DMS153 treated with DMSO at 0.1 percent for 48 hours (cell line): ENCODE results near the gene RNPS1.
A peak's percentile ranks its signal among the peaks of the same experiment; 100 is the strongest.

ENCODE experiments used
- DNase-seq: peaks from one replicate; lab custom pipeline; 2025; ENCODE audit not compliant: unreplicated experiment; lab: John Stamatoyannopoulos, UW

RNPS1 gene, protein sequence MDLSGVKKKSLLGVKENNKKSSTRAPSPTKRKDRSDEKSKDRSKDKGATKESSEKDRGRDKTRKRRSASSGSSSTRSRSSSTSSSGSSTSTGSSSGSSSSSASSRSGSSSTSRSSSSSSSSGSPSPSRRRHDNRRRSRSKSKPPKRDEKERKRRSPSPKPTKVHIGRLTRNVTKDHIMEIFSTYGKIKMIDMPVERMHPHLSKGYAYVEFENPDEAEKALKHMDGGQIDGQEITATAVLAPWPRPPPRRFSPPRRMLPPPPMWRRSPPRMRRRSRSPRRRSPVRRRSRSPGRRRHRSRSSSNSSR

DNA sequence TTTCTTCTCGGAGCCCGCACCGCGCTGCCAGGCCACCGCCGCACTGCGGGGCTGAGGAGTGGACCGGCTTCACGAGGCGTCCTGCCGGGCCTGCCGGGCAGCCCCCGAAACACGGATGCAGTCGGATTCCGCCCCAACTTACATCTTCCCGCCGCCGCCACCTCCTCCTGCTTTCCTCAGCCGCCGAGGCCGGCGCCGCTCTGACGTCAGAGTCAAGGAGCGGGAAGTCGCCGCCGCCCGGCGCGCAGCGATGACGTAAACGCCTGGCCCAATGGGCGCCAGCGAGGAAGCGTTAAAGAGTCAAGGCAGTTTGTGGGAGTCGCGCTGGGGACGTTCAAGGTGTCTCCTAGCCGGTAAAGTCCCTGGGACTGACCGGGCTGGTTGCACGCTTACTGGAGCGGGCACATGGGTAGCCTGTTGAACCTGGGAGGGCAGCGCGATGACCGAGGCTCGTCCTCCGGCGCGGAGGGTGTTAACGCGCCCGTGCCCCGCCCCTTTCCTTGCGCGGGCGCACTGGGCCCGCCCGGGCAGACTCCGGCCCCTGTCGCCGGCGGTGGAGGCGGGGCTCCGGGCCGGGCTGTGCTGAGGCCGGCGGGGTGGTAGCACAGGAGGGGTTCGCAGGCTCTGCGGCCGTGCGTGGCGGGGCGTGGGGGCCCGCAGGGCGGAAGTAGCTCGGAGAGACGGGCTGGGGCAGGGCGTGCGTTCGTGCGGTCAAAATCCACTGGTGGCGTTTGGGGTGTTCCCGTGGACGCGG lies at the start of gene RNPS1:
Gene RNPS1, minus strand, starts transcription at position 214 of the 754 bp plus-strand sequence. CDS start 3,483 bp downstream, outside the sequence.
- DNase-seq, result peak; percentile 93

DNA sequence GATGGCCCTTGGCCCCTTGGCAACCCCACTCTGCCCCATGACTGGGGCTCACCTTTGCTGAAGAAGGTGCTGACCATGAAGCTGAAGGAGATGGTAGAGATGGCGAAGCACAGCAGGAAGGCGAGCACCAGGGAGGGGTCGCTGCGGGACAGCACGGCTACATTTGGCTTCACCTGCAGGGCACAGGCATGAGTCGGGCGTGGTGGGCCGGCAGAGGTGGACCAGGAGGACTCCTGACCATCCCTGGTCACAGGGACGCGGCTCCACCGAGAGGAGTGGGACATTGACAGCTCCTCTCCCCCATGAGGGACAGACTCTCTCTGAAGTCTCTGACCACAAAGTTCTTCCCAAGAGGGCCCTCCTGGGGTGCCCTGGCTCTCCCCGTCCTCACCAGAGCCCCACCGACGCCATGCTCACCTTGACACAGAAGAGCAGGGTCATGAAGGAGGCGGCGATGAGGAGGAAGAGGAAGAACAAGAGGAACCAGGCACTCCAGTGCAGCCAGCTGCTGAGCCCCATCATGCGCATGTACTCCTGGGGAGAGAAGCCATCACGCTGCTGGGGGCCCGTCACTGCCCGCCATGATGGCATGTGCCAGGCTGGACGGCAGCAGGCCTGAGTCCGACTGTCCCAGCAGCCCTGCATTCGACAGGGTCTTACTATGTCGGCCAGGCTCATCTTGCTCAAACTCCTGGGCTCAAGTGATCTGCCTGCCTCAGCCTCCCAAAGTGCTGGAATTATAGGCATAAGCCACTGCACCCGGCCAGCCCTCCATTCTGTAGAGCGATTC lies 49.5 kb upstream of the RNPS1 start:
- no peak for DNase-seq

DNA sequence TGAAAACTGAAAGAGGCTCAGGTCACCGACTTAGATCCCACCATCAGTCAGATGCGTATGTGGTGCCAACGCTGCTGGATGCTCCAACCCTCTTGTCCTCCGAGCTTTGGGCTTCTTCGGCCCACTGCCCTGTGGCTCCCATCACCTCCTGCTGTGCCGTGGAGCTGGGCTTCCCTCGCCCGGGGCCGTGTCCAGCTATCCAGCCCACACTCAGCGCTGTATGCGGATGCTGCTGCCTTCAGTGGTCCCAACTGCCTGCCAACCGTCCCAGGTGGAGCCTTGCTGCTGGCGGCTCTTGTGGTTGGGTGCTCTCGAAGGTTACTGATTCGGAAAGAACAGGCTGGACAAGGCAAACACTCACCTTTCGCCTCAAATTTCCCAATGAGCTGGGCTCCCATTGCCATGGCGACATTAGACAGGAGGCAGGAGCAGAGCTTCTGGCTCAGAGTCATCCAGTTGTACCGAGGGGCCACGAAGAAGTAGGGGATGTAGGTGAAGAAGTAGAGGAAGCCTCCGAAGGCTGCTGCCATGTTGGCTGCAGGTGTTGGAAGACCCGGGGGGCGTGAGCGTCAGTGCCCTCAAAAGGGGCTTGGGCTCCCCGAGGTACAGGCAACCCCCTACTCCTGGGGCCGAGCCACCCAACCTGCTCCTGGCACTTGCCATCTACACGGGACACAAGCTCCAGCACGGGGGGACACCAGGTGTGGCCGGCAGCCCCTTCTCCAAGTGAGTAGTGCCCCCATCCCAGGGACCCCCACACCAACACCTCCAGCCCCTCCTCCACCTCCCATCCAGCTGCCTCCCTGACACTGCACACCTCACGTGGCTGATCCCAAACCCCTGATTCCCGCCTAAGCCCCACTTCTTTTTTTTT lies 40.4 kb upstream of the RNPS1 start:
- DNase-seq, result no peak

DNA sequence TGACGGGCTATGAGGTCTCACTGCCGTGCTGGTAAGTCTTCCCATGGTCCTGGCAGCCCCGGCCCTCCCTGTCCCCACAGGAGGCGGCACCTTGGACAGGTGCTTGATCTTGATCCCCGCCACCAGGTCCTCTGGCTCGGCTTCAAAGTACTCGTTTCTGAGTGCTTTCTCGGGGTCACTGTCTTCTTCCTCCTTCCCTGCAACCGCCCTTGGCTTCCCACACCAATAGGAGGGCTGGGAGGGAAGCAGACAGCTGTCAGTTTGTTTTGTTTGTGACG lies 31.9 kb upstream of the RNPS1 start:
- DNase-seq, result no peak

DNA sequence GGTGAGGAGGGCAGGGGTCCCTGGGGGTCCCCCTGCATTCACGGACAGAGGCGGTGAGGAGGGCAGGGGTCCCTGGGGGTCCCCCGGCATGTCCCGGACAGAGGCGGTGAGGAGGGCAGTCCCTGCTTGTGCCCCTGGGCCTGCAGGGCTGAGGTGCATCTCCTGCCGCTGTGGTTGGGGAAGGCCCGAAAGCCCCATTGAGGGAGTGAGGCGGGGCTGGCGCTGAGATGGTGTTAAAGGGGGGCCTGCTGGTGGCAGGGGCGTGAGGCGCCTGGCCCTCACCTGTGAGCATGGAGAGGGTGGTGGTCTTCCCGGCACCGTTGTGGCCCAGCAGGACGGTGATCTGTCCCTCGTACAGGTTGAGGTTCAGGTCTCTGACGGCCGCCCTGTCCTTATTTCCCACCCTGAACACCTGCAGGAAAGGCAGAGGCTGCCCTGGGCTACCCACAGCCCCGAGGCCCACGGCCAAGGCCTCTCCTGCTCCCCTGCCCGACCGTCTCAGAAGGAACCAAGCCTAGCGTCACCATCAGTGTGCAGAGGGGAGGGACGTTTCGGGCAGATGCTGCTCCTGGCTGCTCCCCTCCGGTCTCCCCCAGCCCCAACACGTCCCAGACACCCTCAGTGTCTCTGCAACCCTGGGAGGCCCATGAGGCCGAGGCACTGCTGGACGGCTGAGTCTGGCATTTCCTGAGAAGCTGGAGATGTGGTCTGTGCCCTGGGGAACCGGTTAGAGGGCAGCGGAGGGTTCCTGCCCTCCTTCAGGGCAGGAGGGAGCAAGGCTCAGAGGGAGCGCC lies 31.4 kb upstream of the RNPS1 start:
- DNase-seq, result no peak

DNA sequence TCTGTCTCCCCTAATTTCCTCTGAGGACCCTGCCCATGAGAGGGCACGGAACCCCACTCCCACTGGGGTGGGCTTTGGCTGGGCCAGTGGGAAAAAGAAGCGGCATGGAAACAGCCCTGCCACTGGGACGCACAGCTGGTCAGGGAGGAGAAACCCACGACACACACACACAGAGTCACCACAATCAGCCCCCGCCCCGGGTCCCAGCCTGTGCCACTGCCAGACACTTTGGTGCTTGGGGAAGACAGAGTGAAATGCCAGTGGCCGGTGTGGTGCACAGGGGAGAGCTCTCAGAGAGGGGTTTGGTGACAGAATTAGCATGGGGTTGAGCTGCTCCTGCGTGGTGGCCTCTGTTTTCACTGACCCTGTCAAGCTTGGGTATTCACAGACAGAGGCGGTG lies 30.7 kb upstream of the RNPS1 start:
- no peak for DNase-seq

DNA sequence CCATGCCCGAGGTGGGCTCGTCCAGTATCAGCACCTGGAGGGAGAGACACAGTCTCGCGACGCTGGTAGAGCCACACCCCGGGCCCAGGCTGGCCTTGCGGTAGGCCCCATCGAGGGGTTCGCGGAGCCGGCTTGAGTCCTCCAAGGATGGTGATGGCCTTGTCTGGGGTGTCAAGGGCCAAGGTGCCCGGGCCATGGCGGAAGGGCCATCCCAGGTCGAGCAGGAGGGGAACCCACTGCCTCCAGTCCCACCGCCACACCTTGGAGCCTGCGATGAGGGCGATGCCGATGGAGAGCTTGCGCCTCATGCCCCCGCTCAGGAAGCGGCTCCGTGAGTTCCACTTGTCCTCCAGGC lies 29.6 kb upstream of the RNPS1 start:
- DNase-seq, result no peak

DNA sequence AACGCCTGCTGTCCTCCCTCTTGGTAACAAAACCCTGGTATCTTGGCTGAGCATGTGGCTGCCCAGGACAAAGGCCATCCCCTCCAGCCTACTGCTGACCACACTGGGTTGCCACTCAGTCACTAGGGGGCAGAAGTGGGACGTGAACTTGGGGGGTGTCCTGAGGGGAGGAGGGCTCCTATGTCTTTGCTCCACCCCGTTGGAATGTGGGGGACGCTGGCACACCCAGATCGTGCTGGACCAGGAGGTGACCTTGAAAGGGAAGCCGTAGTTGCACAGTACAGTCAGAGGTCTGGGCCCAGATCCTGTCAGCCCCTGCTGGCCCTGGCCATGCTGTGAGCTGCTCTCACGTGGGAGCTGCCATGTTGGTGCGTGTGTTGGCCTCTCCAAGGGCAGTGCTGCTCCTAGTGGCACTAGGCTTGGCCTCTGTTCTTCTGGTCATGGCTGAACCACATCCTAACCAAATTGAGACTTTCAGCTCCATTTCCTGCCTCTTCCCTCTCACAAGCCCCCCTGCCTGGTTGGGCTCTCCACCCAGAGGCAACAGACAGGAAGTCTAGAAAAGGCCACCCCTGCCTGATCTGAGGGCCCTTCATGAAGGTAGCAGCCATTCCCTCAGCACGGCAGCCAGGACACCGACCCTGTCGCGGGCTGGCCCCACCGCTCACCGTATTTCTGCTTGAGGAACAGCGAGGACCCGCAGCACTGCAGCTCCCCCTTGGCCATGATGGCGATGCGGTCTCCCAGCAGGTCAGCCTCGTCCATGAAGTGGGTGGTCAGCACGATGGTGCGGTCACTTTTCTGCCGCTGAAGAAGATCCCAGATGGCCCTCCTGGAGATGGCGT lies 29.0 kb upstream of the RNPS1 start:
- DNase-seq, result no peak

DNA sequence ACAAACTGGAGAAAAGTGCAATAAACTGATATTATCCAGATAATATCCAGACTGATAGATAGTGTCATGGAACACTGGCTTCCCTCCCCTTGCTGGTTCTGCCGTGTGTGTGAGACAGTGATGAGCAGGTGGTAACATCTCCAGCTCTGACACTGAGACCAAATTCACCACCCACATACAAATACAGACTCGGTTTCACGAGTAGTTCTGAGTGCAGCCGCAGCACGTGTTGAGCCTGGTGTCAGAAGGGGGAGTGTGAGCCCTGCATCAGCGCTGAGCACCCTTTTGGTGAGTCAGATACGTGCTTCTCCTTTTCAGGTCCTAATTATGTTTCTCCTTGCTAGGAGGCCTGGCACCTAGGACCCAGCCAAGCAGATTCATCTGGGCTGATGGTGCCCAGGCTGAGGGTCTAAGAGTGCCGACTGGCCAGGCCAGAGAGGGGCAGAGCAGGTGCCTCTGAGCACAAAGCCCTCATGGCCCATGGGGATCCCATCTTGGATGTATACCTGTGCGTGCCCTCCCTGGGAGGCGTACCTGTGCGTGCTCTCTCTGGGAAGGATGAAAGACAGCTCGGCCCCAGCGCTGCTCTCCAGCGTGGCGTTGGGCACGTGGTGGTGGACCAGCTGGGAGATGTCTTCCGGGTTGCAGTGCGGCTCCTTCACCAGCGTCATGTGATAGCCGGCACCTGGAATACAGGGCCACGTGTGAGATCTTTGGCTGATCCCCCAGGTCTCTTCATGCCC lies 27.3 kb upstream of the RNPS1 start:
- no peak for DNase-seq

DNA sequence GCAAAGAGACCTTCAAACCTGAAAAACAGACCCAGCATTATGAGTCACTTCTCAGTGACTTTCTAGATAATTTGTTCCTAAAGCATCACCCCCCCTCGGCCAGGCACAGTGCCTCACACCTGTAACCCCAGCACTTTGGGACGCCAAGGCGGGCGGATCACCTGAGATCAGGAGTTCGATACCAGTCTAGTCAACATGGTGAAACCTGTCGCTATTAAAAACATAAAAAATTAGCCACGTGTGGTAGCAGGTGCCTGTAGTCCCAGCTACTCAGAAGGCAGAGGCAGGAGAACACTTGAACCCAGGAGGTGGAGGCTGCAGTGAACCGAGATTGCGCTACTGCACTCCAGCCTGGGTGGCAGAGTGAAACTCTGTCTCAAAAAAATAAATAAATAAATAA lies 24.3 kb upstream of the RNPS1 start:
- DNase-seq, result no peak

DNA sequence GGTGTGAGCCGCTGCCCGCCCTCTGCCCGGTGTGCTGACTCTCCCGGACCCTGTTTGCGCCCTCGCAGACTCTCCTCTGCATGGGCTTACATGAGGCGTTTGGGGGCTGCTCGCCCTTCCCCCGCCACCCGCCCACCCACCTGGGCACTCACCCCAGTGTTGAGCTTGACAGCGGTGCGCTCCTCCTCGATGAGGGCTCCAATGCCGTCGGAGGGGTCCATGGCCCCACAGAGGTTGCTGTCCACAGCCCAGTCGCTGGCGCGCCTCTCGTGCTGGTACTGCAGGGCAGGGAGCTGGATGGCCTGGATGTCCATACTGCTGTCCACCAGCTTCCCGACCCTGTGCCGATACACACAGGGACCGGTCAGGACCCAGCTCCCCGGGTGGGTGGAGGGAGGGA lies 21.4 kb upstream of the RNPS1 start:
- DNase-seq, result no peak

DNA sequence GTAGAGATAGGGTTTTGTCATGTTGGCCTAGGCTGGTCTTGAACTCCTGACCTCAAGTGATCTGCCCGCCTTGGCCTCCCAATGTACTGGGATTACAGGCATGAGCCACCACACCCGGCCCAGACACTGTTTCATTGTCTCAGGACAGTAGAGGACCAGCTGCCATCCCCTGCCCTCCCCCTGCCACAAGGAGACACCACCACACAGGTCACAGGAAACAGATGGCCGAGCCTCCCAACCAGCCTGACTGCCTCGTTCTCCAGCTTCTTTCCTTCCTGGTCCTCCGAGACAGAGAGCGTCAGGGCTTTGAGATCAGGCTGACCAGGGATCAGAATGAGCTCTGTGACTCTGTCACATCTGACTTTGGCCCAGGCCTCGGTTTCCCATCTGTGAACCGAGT lies 20.8 kb upstream of the RNPS1 start:
- DNase-seq, result no peak

DNA sequence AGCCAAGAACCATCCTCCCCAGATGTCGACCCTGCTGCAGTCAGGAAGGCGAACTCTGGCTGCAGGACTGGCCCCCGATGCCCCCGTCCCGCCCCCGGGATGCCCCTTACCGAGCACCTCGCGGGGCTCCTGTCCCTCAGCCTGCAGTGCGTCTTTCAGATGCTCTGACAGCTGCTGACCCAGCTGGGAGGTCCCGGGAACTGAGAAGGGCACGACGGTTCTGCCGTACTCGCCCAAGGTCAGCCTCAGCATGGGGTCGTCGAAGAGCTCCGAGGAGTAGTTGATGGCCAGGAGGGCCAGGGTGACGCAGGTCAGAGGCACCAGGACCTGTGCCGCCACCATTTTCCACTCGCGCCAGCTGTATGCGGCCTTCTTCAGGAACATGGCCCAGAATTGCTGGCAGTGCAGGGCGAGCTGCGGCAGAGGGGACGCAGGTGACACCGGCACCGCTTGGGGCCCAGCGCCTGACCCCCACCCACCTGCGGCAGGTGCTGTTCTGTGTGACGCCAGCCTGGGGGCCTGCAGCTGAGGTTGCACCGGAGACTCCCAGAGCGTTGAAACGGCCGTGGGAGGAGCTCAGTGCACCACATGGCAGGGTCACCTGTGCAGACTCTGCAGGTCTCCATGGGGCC lies 20.1 kb upstream of the RNPS1 start:
- DNase-seq, result no peak

DNA sequence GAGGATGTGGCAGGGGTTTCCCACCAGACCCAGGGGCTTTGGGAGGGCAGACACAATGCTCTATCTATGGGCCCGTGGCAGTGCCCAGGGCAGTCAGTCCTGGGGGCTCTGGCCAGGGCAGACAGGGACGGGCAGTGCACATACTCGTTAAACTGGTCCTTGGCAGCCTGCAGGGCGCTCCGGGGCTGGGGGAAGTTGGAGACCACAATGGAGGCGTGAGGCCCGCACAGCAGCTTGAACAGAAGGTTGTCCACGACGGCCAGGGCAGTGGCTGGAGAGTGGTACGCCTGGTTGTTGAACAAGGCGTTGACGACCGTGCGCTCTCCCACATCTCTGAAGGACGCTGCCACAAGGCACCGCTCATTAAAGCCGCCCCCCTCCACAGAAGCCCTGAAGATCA lies 18.6 kb upstream of the RNPS1 start:
- DNase-seq, result no peak

DNA sequence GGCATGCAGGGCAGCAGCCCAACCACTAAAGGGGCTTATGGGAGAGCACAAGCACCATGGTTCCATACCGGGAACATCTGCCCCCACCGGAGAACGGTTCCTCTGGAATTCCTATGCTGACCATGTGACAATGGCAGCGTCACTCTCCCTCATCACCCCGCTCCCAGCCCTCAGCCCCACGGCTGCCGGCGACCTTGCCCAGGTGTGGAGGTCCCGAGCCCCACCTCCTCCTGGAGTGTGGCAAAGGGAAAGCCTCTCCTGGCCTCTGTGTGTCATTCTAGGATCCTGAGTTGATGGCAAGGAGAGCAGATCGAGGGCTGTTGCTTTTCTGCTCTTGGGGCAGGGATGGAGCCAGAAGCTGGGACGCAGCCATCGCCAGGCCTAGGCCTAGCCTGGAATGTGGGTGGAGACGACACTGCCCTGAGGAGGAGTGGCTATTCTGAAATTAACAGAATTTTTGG lies 17.8 kb upstream of the RNPS1 start:
- no peak for DNase-seq

DNA sequence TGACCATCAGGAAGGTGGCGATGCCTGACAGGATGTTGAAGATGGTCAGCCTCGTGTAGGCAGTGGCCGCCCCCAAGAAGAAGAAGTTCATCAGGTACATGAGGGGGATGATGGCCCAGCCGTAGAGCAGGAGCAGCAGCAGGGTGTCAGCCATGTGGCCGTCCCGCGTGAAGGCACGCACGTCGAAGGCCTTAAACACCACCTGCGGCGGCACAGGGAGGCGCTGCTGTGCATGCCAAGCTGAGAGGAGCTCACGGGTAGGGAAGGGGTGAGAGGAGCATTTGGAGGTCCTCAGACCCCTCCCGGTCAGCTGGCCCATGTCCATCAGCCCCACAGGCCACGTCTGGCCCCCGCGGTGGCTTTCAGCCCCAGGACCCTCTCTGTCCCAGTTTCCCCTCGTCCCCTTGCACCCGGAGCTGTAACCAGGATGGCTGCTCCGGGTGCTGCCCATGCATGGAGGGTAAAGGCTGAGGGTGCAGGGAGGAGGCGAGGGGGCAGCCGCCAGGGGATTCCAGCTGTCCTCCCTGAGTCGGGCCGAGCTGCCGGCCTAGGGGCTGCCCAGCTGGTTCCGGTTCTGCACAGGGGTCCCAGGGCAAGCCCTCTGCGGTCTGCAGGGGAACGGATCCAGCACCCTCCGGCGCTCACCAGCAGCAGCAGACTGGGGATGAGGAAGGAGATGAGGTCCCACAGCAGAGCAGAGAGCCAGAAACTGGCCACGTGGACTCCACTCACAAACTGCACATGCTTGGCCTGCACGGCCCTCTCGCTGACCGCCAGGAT lies 17.1 kb upstream of the RNPS1 start:
- DNase-seq, result no peak

DNA sequence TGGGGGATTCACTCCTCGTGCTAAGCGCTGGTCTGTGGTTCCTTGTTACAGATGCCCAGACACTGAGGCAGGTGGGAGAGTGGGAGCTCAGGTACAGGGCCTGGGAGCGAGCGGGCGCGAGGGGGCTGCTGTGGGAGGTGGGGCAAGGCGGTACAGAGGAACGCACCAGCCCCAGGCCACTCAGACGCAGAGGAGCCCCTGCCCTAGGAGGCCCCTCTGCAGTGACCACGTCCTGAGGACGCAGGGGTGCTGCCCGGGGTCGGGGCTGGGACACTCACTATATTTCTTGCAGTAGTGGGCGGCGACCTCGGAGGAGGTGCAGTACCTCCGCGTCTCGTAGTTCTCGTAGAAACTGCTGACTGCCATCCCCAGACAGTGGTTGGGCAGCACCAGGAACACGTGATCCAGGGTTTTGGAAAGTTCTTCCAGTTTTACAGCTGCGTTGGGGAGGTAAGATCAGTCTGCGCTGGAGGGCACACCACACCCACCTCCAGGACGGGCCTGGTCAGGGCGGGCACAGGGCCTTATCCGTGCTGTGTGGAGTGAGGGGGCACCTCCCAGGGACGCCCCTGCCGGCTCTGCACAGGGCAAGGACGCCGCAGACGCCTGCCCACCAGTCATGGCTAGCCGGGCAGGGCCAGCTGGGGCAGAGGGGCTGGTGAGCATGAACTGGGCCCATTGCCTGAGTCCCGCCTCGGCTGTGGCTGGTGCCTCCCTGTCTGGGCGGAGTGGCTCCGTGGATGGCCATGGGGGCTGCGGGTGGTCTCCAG lies 16.3 kb upstream of the RNPS1 start:
- DNase-seq, result no peak
